Gastroesophageal sphincter (tissue), 3 donors: ENCODE results near the gene ZSWIM3.

Experiments used
- POLR2A ChIP-seq, 2 donors: fragments of 450-650 bp; IDR thresholded peaks; one replicate each; pipeline ENCODE4 v1.6.1; 2017; ENCODE audit warnings: antibody characterized with exemption in 2 of 2, mild to moderate bottlenecking in 2 of 2, moderate library complexity in 1 of 2
- TF ChIP-seq, protein P1 (sequence below), 4 experiments: fragments of 200-600 bp in 2 of 4; fragments of 450-650 bp in 2 of 4; sonication (generic) in 1 of 4; IDR thresholded peaks; one replicate each; pipeline ENCODE4 v1.5.1; 2017 to 2019; ENCODE audit warnings: antibody characterized with exemption in 4 of 4, mild to moderate bottlenecking in 2 of 4, moderate library complexity in 2 of 4

DNA sequence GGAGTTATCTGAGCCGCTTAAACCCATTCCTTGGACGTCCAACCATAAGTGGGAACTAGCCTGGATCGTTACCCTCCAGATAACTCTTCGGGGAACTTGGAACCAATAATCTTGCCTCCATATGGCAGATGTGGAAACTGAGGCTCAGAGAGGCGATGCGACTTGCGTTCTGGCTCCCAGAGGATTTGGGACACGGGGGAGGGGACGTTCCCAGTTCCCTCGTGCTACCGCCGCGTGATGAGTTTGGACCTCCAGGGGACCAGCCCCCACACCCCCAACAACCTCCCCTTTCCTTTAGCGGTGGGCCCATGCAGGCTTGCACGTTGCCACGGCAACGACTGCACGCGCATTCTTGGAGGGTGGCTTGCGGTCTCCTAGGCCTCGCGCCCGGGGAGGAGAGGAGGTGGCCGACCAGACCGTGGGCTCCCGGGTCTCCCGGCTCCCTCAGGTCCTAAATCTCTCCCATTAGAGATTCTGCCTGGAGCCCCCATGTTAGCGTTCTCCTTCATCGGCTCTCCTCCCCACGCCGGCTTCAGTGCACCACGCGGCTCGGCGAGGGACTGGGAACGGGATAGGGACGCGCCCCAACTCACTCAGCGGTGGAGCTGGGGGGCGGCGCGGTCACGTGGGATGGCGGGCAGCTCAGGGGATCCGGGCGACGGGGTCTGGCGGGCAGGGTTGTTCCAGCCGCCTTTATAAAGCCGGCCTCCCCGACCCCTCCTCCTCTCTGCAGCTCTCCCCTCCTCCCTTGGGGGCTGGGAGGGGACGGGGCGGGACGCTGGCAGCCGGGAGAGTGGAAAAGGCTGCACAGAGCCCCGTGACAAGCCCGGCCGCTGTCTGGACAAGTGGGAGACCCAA is 54.3 kb downstream of the ZSWIM3 start, which contains the start of gene PLTP:
- TF ChIP-seq, protein P1, sequence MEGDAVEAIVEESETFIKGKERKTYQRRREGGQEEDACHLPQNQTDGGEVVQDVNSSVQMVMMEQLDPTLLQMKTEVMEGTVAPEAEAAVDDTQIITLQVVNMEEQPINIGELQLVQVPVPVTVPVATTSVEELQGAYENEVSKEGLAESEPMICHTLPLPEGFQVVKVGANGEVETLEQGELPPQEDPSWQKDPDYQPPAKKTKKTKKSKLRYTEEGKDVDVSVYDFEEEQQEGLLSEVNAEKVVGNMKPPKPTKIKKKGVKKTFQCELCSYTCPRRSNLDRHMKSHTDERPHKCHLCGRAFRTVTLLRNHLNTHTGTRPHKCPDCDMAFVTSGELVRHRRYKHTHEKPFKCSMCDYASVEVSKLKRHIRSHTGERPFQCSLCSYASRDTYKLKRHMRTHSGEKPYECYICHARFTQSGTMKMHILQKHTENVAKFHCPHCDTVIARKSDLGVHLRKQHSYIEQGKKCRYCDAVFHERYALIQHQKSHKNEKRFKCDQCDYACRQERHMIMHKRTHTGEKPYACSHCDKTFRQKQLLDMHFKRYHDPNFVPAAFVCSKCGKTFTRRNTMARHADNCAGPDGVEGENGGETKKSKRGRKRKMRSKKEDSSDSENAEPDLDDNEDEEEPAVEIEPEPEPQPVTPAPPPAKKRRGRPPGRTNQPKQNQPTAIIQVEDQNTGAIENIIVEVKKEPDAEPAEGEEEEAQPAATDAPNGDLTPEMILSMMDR (IDR thresholded peaks at IDR 0.05): no peak
- peak; percentile 68 to 88 for TF ChIP-seq POLR2A (IDR thresholded peaks at IDR 0.05)
